Activated CD4-positive, alpha-beta T cell treated with anti-CD3 and anti-CD28 coated beads, Interleukin-2, amount 50 U/mL, for 16 hours (primary cell): ENCODE measurements around the gene CXXC5.
"Not testable (repeated sequence)": the region's sequence is repeated elsewhere in the genome, so short reads cannot be mapped to it uniquely, and the experiment has no call there.

ENCODE experiments used
- DNase-seq: peaks from one replicate; pipeline ENCODE4 v3.0.0-alpha.2; 2020

Gene CXXC5

GRCh38 chr5:139648205-139649081 is at the start of gene CXXC5:
Gene CXXC5 (plus strand): TSS chr5:139648349. CDS start chr5:139680524, 32,175 bp downstream.
- peak; percentile 46 for DNase-seq

GRCh38 chr5:139598601-139598965 is 49.6 kb upstream of the CXXC5 start:
- DNase-seq, result not testable (repeated sequence)

- no peak for DNase-seq
These were observed 47.7 kb upstream of the CXXC5 start for GRCh38 chr5:139600336-139600949.

- no peak for DNase-seq
These were observed 46.7 kb upstream of the CXXC5 start for GRCh38 chr5:139601429-139601828.

GRCh38 chr5:139601948-139602347 is 46.2 kb upstream of the CXXC5 start:
- not testable (repeated sequence) for DNase-seq

GRCh38 chr5:139605887-139606286 is 42.3 kb upstream of the CXXC5 start:
- no peak for DNase-seq

- DNase-seq, result no peak
These were observed 36.2 kb upstream of the CXXC5 start for GRCh38 chr5:139611703-139612584.

- DNase-seq, result no peak
These were observed 28.3 kb upstream of the CXXC5 start for GRCh38 chr5:139619861-139620260.

GRCh38 chr5:139625398-139625797 is 22.8 kb upstream of the CXXC5 start:
- not testable (repeated sequence) for DNase-seq

- no peak for DNase-seq
These were observed 17.3 kb upstream of the CXXC5 start for GRCh38 chr5:139630855-139631254.

GRCh38 chr5:139631520-139632165 is 16.5 kb upstream of the CXXC5 start:
- no peak for DNase-seq

GRCh38 chr5:139633295-139634027 is 14.7 kb upstream of the CXXC5 start:
- peak; percentile 72 for DNase-seq

- no peak for DNase-seq
These were observed 14.2 kb upstream of the CXXC5 start for GRCh38 chr5:139634028-139634325.

- DNase-seq, result no peak
These were observed 13.6 kb upstream of the CXXC5 start for GRCh38 chr5:139634541-139634940.

GRCh38 chr5:139635191-139635590 is 13.0 kb upstream of the CXXC5 start:
- DNase-seq, result no peak

- DNase-seq, result no peak
These were observed 12.4 kb upstream of the CXXC5 start for GRCh38 chr5:139635606-139636206.

GRCh38 chr5:139636207-139636792 is 11.8 kb upstream of the CXXC5 start:
- DNase-seq, result peak; percentile 50

GRCh38 chr5:139636975-139637408 is 11.2 kb upstream of the CXXC5 start:
- peak; percentile 86 for DNase-seq

GRCh38 chr5:139637438-139638089 is 10.6 kb upstream of the CXXC5 start:
- DNase-seq, result peak; percentile 25

- no peak for DNase-seq
These were observed 9.9 kb upstream of the CXXC5 start for GRCh38 chr5:139638090-139638735.
